K562 (cell line): Measurements from ENCODE around the gene CAST. TPM values are rescaled to one million over a fixed set of nuclear protein-coding genes. Genes with fewer than 3 reads are reported as not detected.

Experiments used
- ASH1L ChIP-seq: fragments of 450-650 bp; IDR thresholded peaks from 2 replicates; pipeline ENCODE4 v1.6.1; 2018; ENCODE audit warnings: borderline replicate concordance, mild to moderate bottlenecking, low read depth; ENCODE audit not compliant: partially characterized antibody
- BRF1 ChIP-seq: IDR thresholded peaks from 3 replicates; pipeline ENCODE4 v1.6.1; 2011; ENCODE audit warnings: borderline replicate concordance, mild to moderate bottlenecking; ENCODE audit not compliant: insufficient read length; ENCODE audit errors: extremely low read depth
- C11orf30 ChIP-seq: fragments of 450-650 bp; IDR thresholded peaks from 2 replicates; pipeline ENCODE4 v1.6.1; 2016; ENCODE audit warnings: low read depth, mild to moderate bottlenecking
- KLF10 ChIP-seq: fragments of 250-450 bp; sonication (Bioruptor Pico); IDR thresholded peaks from 2 replicates; pipeline ENCODE4 v1.6.1; 2021; ENCODE audit warnings: matching md5 sums
- KLF16 ChIP-seq: IDR thresholded peaks from 2 replicates; pipeline ENCODE4 v1.6.1; 2016; ENCODE audit warnings: antibody characterized with exemption
- POLR2G ChIP-seq: fragments of 200-400 bp; formaldehyde crosslinking; IDR thresholded peaks from 2 replicates; pipeline ENCODE4 v1.6.1; 2017; ENCODE audit warnings: low read depth, mild to moderate bottlenecking, antibody characterized with exemption, low read length, moderate library complexity
- SLC30A9 ChIP-seq: fragments of 250-450 bp; sonication (Bioruptor Pico); IDR thresholded peaks from 2 replicates; pipeline ENCODE4 v1.8.0; 2022; ENCODE audit warnings: mild to moderate bottlenecking, moderate library complexity
- SRSF9 ChIP-seq: fragments of 200-400 bp; formaldehyde crosslinking; IDR thresholded peaks from 2 replicates; pipeline ENCODE4 v1.6.1; 2017; ENCODE audit warnings: low read depth, low read length, borderline replicate concordance
- YY1 ChIP-seq, 3 experiments: IDR thresholded peaks; 2 replicates each; pipeline ENCODE4 v1.6.1; 2011; ENCODE audit warnings: low read length in 2 of 3, mild to moderate bottlenecking in 2 of 3, moderate library complexity in 2 of 3, borderline replicate concordance in 1 of 3, control low read depth in 1 of 3, low read depth in 1 of 3; ENCODE audit not compliant: insufficient read depth in 3 of 3, insufficient replicate concordance in 2 of 3, control insufficient read depth in 1 of 3, insufficient read length in 1 of 3; ENCODE audit errors: extremely low read depth in 1 of 3
- ZNF507 ChIP-seq: conservative IDR thresholded peaks from 2 replicates; pipeline ENCODE4 v1.6.1; 2017; ENCODE audit warnings: missing genetic modification characterization, missing compliant biosample characterization
- polyA plus RNA-seq, 8 experiments: library from polyadenylated mRNA; depleted of rRNA in 4 of 8; stranded (reverse) in 5 of 8; unstranded in 3 of 8; fragments of >200 nt; fragmentation: Nextera tagmentation in 2 of 8; fragmentation: Illumina TruSeq in 1 of 8; extraction: Ambion mirVana in 2 of 8; extraction: Trizol in 1 of 8; gene quantifications; 2 replicates each; pipeline versions ENCODE4 v1.2.1 to v1.2.3, GENCODE V29; 2011 to 2014; ENCODE audit warnings: inconsistent platforms in 1 of 8, missing spikeins in 1 of 8
- total RNA-seq, 7 experiments: library from RNA; depleted of rRNA in 6 of 7; stranded (reverse); fragments of >200 nt in 6 of 7; fragmentation: Illumina TruSeq in 2 of 7; extraction: Trizol in 2 of 7; gene quantifications; 2 replicates each; pipeline versions ENCODE4 v1.2.1 to v1.2.3, GENCODE V29; 2011 to 2021; ENCODE audit warnings: low replicate concordance in 1 of 7
- TF ChIP-seq, protein P1 (sequence below): fragments of 450-650 bp; IDR thresholded peaks from 2 replicates; pipeline ENCODE4 v1.6.1; 2016; ENCODE audit warnings: antibody characterized with exemption
- TF ChIP-seq, protein P2 (sequence below): sonication (generic); formaldehyde crosslinking; IDR thresholded peaks from 2 replicates; pipeline ENCODE4 v1.8.1; 2023; ENCODE audit warnings: mild to moderate bottlenecking, missing genetic modification reagents
- TF ChIP-seq, protein P3 (sequence below): IDR thresholded peaks from 3 replicates; pipeline ENCODE4 v1.6.1; 2011; ENCODE audit warnings: borderline replicate concordance, mild to moderate bottlenecking; ENCODE audit not compliant: insufficient read length, insufficient read depth
- TF ChIP-seq, protein P4 (sequence below): conservative IDR thresholded peaks from 2 replicates; pipeline ENCODE4 v1.6.1; 2011; ENCODE audit warnings: low read depth, mild to moderate bottlenecking, low read length; ENCODE audit not compliant: control insufficient read depth

CAST gene
- total and polyA plus RNA-seq, 9 of the 15 experiments (the other 6 are each of a cell fraction or from before 2014, with no cell fraction given): 55.5 to 136 (median 86.1) TPM

DNA sequence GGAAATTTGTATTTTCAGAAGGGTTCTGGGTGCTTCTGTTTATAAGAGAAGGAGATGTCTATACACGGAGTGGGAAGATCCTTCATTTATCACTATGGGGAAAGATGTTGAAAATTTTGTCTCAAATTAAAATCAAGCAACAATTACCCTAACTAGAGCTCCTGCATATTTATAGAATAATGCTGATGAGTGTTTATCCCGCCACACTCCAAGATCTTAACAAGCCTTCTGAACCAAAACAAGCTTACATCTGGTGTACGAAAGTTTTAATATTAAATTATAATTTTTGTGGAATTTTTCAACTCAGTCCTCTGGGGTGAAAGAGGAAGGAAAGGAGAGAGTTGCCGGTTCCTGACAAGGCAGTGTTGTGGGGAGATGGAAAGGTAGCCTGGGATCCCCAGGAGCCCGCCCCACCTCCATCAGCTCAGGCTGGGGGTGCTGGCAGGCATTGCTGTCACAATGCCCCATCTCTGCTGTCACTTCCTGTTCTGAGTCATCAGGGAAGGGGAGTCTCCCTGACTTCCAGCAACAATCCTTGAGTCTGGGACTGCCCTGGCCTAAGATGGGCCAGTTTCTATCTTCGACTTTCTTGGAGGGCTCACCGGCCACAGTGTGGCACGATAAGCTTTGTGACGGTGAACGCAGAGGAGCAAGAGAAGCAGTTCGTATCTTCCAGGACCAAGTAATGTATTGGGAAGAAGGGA, 81.0 kb downstream of the CAST start (continued):
- TF ChIP-seq, protein P1, sequence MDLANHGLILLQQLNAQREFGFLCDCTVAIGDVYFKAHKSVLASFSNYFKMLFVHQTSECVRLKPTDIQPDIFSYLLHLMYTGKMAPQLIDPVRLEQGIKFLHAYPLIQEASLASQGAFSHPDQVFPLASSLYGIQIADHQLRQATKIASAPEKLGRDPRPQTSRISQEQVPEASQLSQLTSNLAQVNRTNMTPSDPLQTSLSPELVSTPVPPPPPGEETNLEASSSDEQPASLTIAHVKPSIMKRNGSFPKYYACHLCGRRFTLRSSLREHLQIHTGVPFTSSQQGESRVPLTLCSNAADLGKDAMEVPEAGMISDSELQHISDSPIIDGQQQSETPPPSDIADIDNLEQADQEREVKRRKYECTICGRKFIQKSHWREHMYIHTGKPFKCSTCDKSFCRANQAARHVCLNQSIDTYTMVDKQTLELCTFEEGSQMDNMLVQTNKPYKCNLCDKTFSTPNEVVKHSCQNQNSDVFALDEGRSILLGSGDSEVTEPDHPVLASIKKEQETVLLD: no peak
- TF ChIP-seq, protein P2, sequence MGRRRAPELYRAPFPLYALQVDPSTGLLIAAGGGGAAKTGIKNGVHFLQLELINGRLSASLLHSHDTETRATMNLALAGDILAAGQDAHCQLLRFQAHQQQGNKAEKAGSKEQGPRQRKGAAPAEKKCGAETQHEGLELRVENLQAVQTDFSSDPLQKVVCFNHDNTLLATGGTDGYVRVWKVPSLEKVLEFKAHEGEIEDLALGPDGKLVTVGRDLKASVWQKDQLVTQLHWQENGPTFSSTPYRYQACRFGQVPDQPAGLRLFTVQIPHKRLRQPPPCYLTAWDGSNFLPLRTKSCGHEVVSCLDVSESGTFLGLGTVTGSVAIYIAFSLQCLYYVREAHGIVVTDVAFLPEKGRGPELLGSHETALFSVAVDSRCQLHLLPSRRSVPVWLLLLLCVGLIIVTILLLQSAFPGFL (CRISPR knock-in tag): no peak
- TF ChIP-seq SRSF9: no peak
- peak; percentile 52 for TF ChIP-seq C11orf30
- no peak for TF ChIP-seq KLF16
- peak in 1 of 3 experiments; percentile 66 for TF ChIP-seq YY1 (IDR thresholded peaks at IDR 0.05; ENCODE audit: borderline replicate concordance in 1 of 3, control insufficient read depth in 1 of 3, extremely low read depth in 1 of 3, insufficient read depth in 3 of 3, insufficient read length in 1 of 3, insufficient replicate concordance in 2 of 3, low read depth in 1 of 3, low read length in 2 of 3)
- TF ChIP-seq BRF1: no peak
- TF ChIP-seq SLC30A9 (CRISPR knock-in tag): no peak
- no peak for TF ChIP-seq ASH1L
- TF ChIP-seq POLR2G: no peak
- TF ChIP-seq, protein P3, sequence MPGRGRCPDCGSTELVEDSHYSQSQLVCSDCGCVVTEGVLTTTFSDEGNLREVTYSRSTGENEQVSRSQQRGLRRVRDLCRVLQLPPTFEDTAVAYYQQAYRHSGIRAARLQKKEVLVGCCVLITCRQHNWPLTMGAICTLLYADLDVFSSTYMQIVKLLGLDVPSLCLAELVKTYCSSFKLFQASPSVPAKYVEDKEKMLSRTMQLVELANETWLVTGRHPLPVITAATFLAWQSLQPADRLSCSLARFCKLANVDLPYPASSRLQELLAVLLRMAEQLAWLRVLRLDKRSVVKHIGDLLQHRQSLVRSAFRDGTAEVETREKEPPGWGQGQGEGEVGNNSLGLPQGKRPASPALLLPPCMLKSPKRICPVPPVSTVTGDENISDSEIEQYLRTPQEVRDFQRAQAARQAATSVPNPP: no peak
- no peak for TF ChIP-seq ZNF507 (tag)
- TF ChIP-seq, protein P4, sequence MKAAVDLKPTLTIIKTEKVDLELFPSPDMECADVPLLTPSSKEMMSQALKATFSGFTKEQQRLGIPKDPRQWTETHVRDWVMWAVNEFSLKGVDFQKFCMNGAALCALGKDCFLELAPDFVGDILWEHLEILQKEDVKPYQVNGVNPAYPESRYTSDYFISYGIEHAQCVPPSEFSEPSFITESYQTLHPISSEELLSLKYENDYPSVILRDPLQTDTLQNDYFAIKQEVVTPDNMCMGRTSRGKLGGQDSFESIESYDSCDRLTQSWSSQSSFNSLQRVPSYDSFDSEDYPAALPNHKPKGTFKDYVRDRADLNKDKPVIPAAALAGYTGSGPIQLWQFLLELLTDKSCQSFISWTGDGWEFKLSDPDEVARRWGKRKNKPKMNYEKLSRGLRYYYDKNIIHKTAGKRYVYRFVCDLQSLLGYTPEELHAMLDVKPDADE: no peak
- no peak for TF ChIP-seq KLF10 (CRISPR knock-in tag)
